Endothelial cell of umbilical vein (primary cell): ENCODE measurements around the gene EHBP1L1. TPM values are rescaled to one million over a fixed set of nuclear protein-coding genes. Genes with fewer than 3 reads are reported as not detected.

ENCODE experiments used
- BruUV-seq: library from RNA; stranded (reverse); fragments of 400-500 nt; replicated peaks from 2 replicates; lab custom pipeline; 2021; lab: Mats Ljungman, UMichigan
- CTCF ChIA-PET: fragments of 300-600, 350-600 bp; sonication (Branson Sonifier 250); formaldehyde crosslinking; loops from one replicate; lab custom pipeline; 2021; ENCODE audit warnings: antibody characterized with exemption, inconsistent platforms; lab: Charles Lee
- POLR2A ChIA-PET: fragments of 300-600, 350-600 bp; sonication (Branson Sonifier 250); formaldehyde crosslinking; loops from one replicate; lab custom pipeline; 2021; ENCODE audit warnings: antibody characterized with exemption, inconsistent platforms; lab: Charles Lee
- DNase-seq: peaks from one replicate; pipeline ENCODE4 v3.0.0-alpha.2; 2011; ENCODE audit warnings: low read depth, low spot score
- FAIRE-seq: peaks from 2 replicates; lab custom pipeline; 2011; peaks lifted over from hg19 to GRCh38; lab: Jason Lieb, UNC
- H2AFZ ChIP-seq: 2 replicates; pipeline ENCODE4 v1.6.0; 2012; ENCODE audit warnings: low read depth, low read length, control low read depth, inconsistent platforms
- H3K27ac ChIP-seq: 2 replicates; pipeline ENCODE4 v1.5.1; 2011; ENCODE audit warnings: low read depth, mild to moderate bottlenecking, control low read depth, low read length, moderate library complexity; ENCODE audit not compliant: insufficient read depth
- H3K27me3 ChIP-seq, 2 experiments: 2 replicates each; pipeline versions ENCODE4 v1.6.0 to v1.6.1; 2011; ENCODE audit warnings: low read length in 2 of 2, mixed read lengths in 1 of 2; ENCODE audit not compliant: control insufficient read depth in 2 of 2, insufficient read depth in 2 of 2
- H3K36me3 ChIP-seq, 2 experiments: 2 replicates in 1 of 2; 3 replicates in 1 of 2; pipeline ENCODE4 v1.5.1; 2011; ENCODE audit warnings: low read length in 2 of 2, mild to moderate bottlenecking in 1 of 2, moderate library complexity in 1 of 2; ENCODE audit not compliant: control insufficient read depth in 2 of 2, insufficient read depth in 2 of 2; ENCODE audit errors: extremely low read depth in 1 of 2
- H3K4me1 ChIP-seq: 3 replicates; pipeline ENCODE4 v1.5.1; 2011; ENCODE audit warnings: mild to moderate bottlenecking, low read length; ENCODE audit not compliant: control insufficient read depth, insufficient read depth; ENCODE audit errors: extremely low read depth
- H3K4me2 ChIP-seq: 2 replicates; pipeline ENCODE4 v1.6.1; 2011; ENCODE audit warnings: low read length, control low read depth, mixed read lengths; ENCODE audit not compliant: insufficient read depth
- H3K4me3 ChIP-seq, 3 experiments: fragments of 200-600 bp in 1 of 3; sonication (generic), shearing (Covaris generic) in 1 of 3; replicated peaks in 1 of 3; 2 replicates each; pipeline ENCODE4 v1.5.1; 2011 to 2016; ENCODE audit warnings: control low read depth in 3 of 3, low read length in 3 of 3, mild to moderate bottlenecking in 2 of 3, inconsistent platforms in 1 of 3, low read depth in 1 of 3, moderate library complexity in 1 of 3; ENCODE audit not compliant: insufficient read depth in 1 of 3
- H3K79me2 ChIP-seq: 2 replicates; pipeline ENCODE4 v1.6.0; 2012; ENCODE audit warnings: low read length, inconsistent platforms; ENCODE audit not compliant: control insufficient read depth, insufficient read depth
- H3K9ac ChIP-seq: replicated peaks from 2 replicates; pipeline ENCODE3; 2011; ENCODE audit warnings: low read length, control low read depth; ENCODE audit not compliant: insufficient read depth; ENCODE audit errors: extremely low read depth
- H3K9me1 ChIP-seq: replicated peaks from 3 replicates; pipeline ENCODE4 v1.6.0; 2011; ENCODE audit warnings: mild to moderate bottlenecking, low read length; ENCODE audit not compliant: control insufficient read depth, insufficient read depth; ENCODE audit errors: extremely low read depth
- H3K9me3 ChIP-seq: replicated peaks from 2 replicates; pipeline ENCODE4 v1.5.1; 2012; ENCODE audit warnings: low read length, inconsistent platforms; ENCODE audit not compliant: control insufficient read depth, insufficient read depth
- H4K20me1 ChIP-seq: replicated peaks from 2 replicates; pipeline ENCODE3; 2011; ENCODE audit warnings: mild to moderate bottlenecking, low read length; ENCODE audit not compliant: control insufficient read depth, insufficient read depth; ENCODE audit errors: extremely low read depth
- CTCF ChIP-seq, 2 donors: IDR thresholded peaks; 1 replicate in 1 of 2; 2 replicates in 1 of 2; pipeline ENCODE4 v1.5.1; 2011; ENCODE audit warnings: low read length in 2 of 2, mild to moderate bottlenecking in 2 of 2, moderate library complexity in 2 of 2, control low read depth in 1 of 2, inconsistent platforms in 1 of 2, low read depth in 1 of 2; ENCODE audit not compliant: insufficient read depth in 1 of 2; ENCODE audit errors: extremely low read depth in 1 of 2
- EZH2 ChIP-seq: IDR thresholded peaks from 2 replicates; pipeline ENCODE4 v1.6.1; 2012; ENCODE audit warnings: borderline replicate concordance, low read depth, mild to moderate bottlenecking, moderate library complexity, low read length, inconsistent platforms; ENCODE audit not compliant: severe bottlenecking
- FOS ChIP-seq: IDR thresholded peaks from 2 replicates; pipeline ENCODE4 v1.6.1; 2011; ENCODE audit warnings: mild to moderate bottlenecking, low read length, moderate library complexity, borderline replicate concordance; ENCODE audit not compliant: insufficient read depth
- GATA2 ChIP-seq: IDR thresholded peaks from 2 replicates; pipeline ENCODE4 v1.7.0; 2011; ENCODE audit warnings: low read depth, mild to moderate bottlenecking, moderate library complexity, mixed read lengths, low read length; ENCODE audit not compliant: insufficient read length, insufficient read depth
- JUN ChIP-seq: IDR thresholded peaks from 2 replicates; pipeline ENCODE4 v1.6.1; 2011; ENCODE audit warnings: borderline replicate concordance, low read depth; ENCODE audit not compliant: insufficient read length, insufficient read depth
- MYC ChIP-seq: IDR thresholded peaks from one replicate; pipeline ENCODE4 v1.6.1; 2011; ENCODE audit warnings: mild to moderate bottlenecking, low read depth, low read length
- POLR2A ChIP-seq: IDR thresholded peaks from 2 replicates; pipeline ENCODE4 v1.6.1; 2012; ENCODE audit warnings: low read depth, mild to moderate bottlenecking, control low read depth, low read length
- POLR2AphosphoS5 ChIP-seq: IDR thresholded peaks from 2 replicates; pipeline ENCODE4 v1.6.1; 2012; ENCODE audit warnings: low read depth, mild to moderate bottlenecking, control low read depth, low read length, moderate library complexity; ENCODE audit not compliant: insufficient read depth
- dilution Hi-C: fragments of 300-500 bp; cut with MboI; formaldehyde crosslinking; loops from one replicate; pipeline ENCODE4 v1.15.0; 2019; ENCODE audit warnings: low sequenced_read_pairs; ENCODE audit not compliant: extremely low pct_ligation_motif_present
- intact Hi-C: fragments of 100-400 bp; cut with micrococcal nuclease; formaldehyde crosslinking; loops from one replicate; pipeline ENCODE4 v1.10.0; 2022
- polyA plus RNA-seq, 4 experiments: library from polyadenylated mRNA; depleted of rRNA in 3 of 4; stranded (reverse) in 3 of 4; unstranded in 1 of 4; fragments of >200 nt; gene quantifications; 2 replicates each; pipeline versions ENCODE4 v1.2.1 to v1.2.3, GENCODE V29; 2011 to 2012; ENCODE audit warnings: missing spikeins in 1 of 4
- total RNA-seq: library from RNA; stranded (reverse); gene quantifications from 2 replicates; pipeline ENCODE4 v1.2.3, GENCODE V29; 2021
- TF ChIP-seq, protein P1 (sequence below): IDR thresholded peaks from 2 replicates; pipeline ENCODE4 v1.6.1; 2011; ENCODE audit not compliant: insufficient read depth, insufficient read length

Gene EHBP1L1
- total and polyA plus RNA-seq, 2 donors (not counting 3 experiments of a cell fraction or from before 2014, with no cell fraction given): 12.7 to 19.7 TPM

- no peak overlapping the region for H3K9ac ChIP-seq
- H3K79me2 ChIP-seq: no peaks in the 10 kb centered on the region
- dilution Hi-C loops (no loop called here), intact Hi-C loops (no loop called here)
- H3K9me3 ChIP-seq: no peaks in the 10 kb centered on the region
- DNase-seq: no peak
- no peak overlapping the region for H3K27ac ChIP-seq
- ChIA-PET POLR2A (no interaction called here), CTCF (no interaction called here)
- no peak for TF ChIP-seq POLR2AphosphoS5
- no peak for TF ChIP-seq MYC
- no peak for TF ChIP-seq CTCF (IDR thresholded peaks at IDR 0.05; ENCODE audit: extremely low read depth in 1 of 2, insufficient read depth in 1 of 2, low read depth in 1 of 2, low read length in 2 of 2)
- no peak for TF ChIP-seq EZH2
- H3K27me3 ChIP-seq: no peaks in the 10 kb centered on the region
- no peaks in the 10 kb centered on the region for H4K20me1 ChIP-seq
- no peak overlapping the region for H3K4me2 ChIP-seq
- H3K36me3 ChIP-seq: peaks cover 19 to 62% of the 10 kb centered on the region in 2 experiments
- H3K4me1 ChIP-seq: no peaks in the 10 kb centered on the region
- no peak for FAIRE-seq
- no peak overlapping the region for H3K4me3 ChIP-seq
- BruUV-seq: no TSS peak
- no peaks in the 10 kb centered on the region for H3K9me1 ChIP-seq
- H2AFZ ChIP-seq: no peak overlapping the region
Measured at GRCh38 chr11:65630215-65630614, 54.4 kb downstream of the EHBP1L1 start.

DNA sequence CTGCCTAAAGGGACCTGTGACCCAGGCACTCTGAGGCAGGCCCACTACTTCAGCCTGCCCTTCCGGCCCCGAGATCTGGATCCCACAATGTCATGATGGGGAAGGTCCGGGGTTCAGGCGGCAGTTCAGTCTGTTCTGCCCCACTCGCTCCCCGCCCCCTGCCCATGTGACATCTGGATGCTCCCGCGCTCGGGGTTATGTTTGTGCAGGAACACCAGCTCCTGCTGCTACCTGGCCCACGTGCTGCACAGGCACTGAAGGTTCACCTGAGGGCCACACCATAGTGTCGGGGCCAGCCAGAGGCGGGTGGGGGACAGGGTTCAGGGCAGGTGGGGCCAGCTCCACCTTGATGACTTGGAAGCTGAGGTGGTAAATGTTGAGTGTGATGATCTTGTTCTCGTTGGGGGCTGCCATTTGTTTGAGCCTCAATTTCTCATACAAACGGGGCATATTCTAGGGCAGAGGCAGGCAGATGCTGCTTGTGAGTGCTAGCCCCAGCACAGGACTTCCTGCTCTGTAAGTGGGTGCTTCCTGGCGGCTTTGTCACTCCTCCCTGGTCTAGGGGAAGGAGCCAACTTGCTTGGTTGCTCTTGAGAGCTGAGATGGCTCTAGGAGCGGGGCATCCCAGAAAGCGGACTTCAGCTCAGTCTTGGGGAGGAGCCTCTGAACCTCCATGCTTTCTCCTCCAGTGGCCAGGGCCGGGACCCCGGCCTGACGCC, 57.7 kb downstream of the EHBP1L1 start:
- intact Hi-C loops (no loop called here), dilution Hi-C loops (no loop called here)
- Histone ChIP-seq H3K36me3 (peaks cover 9 to 54% of the 10 kb centered on the region in 2 experiments), H3K4me3 (no peak overlapping the region), H3K27ac (no peak overlapping the region), H3K79me2 (peaks cover 2% of the 10 kb centered on the region), H3K27me3 (no peaks in the 10 kb centered on the region), H3K9me1 (no peaks in the 10 kb centered on the region), H3K4me2 (no peak overlapping the region), H3K9me3 (no peaks in the 10 kb centered on the region), H3K9ac (no peak overlapping the region), H3K4me1 (peaks cover 9% of the 10 kb centered on the region), H4K20me1 (no peaks in the 10 kb centered on the region), H2AFZ (no peak overlapping the region)
- BruUV-seq: no TSS peak
- ChIA-PET POLR2A (no interaction called here), CTCF (interaction anchor here (1.1 to 1.7 kb wide), 2 partner anchors 20 to 184 kb away, joined by 3 read pairs; no protein-coding TSS in a partner anchor)
- TF ChIP-seq POLR2AphosphoS5: no peak
- no peak for TF ChIP-seq CTCF (IDR thresholded peaks at IDR 0.05; ENCODE audit: extremely low read depth in 1 of 2, insufficient read depth in 1 of 2, low read depth in 1 of 2, low read length in 2 of 2)
- TF ChIP-seq, protein P1, sequence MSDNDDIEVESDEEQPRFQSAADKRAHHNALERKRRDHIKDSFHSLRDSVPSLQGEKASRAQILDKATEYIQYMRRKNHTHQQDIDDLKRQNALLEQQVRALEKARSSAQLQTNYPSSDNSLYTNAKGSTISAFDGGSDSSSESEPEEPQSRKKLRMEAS: no peak
- TF ChIP-seq GATA2: no peak
- no peak for TF ChIP-seq FOS
- TF ChIP-seq MYC: no peak
- no peak for TF ChIP-seq JUN
- TF ChIP-seq POLR2A: no peak
- no peak for TF ChIP-seq EZH2
- FAIRE-seq: no peak
- DNase-seq: no peak
